Glomerular visceral epithelial cell (primary cell): ENCODE data around the gene RAB11FIP4.
A peak's percentile ranks its signal among the peaks of the same experiment; 100 is the strongest.

ENCODE experiments used
- DNase-seq: peaks from one replicate; pipeline ENCODE4 v3.0.0-alpha.2; 2016; ENCODE audit errors: extremely low spot score

Gene RAB11FIP4

GRCh38 chr17:31499771-31500554, 108.5 kb downstream of the RAB11FIP4 start:
- peak; percentile 84 for DNase-seq

DNA sequence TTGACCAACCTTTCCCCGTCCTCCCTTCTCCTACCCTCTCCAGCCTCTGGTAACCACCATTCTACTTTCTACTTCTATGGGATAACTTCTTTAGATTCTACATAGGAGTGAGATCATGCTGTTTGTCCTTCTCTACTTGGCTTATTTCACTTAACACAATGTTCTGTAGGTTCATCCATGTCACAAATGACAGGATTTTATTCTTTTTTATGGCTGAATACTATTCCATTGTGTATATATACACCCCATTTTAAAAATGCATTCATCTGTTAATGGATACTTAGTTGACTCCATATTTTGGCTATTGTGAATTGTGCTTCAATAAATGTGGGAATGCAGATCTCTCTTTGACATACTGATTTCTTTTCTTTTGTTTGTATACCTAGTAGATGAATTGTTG, 115.0 kb downstream of the RAB11FIP4 start:
- DNase-seq: no peak

DNA sequence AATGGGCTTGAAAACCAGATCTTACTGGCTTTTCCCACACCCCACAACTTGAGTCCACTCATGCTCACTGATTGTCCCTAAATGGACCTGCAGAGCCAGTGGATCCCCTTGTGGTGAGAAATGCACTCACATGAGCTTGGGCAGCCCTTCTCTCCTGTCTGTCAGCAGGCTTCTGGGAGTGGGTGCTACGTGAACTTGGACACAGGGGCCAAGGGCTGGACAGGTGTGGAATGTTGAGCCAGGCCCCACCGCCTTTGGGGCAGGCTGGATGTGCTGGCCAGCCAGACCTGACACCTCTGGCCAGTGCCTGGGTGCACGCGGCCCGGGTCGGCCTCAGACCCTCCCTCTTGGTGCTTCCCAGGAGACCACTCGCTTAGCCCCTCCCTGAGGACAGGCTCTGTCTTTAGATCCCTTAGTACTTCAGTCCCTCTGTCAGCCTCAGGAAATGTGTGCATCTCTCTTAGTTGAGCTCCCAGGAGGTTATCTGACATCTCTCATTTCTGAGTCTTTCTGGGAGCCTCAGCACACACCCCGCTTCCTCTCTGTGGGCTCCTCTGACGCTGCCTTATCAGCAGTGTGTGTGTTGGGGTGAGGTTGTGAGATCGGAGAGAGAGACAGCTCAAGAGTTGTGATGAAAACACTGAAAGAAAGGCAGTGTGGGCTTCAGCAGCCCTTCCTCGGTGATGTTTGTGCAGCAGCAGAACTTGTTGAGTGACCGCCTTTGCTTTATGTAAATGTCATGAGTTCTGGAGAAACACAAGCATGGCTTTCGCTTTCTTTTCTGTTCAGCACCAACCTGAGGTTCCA, 117.0 kb downstream of the RAB11FIP4 start:
- no peak for DNase-seq

DNA sequence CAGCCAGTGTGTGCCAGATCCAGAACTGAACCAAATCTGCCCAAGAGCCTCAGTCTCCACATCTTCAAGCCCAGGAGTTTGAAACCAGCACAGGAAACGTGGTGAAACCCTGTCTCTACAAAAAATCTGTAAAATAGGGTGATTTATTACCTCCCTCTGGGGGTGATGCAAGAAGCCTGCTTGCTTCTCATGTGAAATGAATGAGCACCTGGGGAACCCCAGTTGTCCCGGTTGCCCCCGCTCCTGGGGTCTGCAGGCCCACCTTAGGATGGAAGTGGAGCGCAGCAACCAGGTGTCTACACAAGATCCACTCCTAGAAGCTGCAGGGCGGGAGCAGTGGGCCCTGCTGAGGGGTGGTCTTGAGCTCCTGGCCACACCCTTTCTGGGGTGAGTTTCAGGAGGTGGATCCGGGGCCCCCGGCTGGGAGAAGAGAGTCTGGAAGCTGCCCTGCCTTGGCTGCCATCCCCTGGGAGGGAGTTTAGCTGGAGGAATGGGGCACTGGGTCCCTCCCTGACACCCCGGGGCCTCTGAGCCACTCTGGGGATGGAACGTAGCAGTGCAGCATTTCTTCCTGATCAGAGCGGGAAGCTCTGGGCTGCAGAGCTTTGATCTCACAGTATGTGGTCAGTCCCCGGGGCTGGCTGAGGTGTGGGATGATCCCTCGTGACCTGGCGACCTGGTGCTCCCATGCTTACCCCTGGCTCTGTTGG, 117.8 kb downstream of the RAB11FIP4 start:
- DNase-seq: no peak

DNA sequence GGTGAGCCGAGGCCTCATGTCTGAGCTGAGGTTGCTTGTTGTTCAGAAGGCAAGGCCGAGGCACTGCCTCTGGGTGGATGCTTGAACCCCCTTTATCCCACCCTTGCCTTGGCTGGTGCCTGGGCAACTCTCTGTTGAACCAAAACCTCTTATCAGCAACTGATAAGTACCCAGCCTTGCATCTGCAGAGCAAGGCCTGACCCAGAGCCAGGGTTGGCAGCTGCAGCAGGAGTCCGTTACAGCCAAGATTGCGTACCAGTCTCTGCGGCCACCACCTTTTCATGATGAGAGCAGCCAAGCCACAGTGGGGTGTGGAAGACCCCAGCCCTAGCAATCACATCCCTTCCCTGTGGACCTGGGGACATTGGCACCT, 118.3 kb downstream of the RAB11FIP4 start:
- no peak for DNase-seq

DNA sequence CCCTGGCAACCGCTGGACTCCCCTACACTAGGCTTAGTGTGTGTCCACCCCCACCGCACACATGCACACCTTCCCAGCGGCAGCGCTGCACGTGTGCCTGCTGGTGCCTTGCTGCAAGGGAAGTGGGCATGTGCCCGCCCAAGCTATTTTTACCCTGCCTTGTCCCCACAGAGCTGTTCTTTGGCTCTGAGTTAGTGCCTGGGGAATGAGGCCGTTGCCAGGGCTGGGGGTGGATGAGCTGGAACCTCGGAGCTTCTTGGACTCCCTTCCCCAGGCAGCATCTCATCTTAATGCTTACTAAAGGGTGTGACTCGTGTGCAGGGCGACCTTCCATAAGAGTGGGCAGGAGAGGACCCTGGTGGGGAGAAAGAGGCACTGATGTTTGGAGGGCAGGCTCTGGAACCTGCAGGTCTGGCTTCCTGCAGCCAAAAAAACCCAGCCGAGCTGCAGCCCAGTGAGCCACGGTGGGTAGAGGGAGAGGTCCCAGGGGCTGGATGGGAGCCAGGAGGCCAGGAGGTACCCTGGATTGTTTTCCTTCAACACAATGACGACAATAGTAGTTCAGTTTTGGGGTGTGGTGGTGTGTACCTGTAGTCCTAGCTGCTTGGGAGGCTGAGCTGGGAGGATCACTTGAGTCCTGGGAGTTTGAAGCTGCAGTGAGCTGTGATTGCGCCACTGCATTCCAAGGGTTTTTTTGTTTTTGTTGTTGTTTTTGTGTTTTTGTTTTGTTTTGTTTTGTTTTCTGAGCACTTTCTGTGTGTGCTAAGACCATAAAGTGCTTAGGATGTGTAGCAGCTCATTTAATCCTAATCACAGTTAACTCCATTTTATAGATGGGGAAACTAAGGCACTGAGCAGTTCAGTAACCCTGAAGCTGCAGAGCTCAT, 119.1 kb downstream of the RAB11FIP4 start:
- no peak for DNase-seq

DNA sequence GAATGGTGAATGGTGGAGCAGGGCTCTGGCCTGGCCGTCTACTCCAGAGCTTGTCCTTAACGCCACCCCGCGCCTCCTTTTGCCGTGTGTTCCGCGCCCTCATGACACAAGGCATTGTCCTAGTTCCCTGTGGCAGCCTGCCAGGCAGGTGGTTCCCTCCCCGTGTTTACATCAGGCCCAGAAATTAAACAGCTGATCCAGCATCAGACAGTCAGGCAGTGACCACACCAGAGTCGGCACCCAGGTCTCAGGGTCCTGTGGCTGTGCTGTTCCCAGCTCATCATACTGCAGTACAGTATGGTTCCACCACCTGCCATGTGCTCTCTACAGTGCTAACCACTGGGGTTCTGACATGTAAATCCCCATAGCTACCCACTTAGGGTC, 119.7 kb downstream of the RAB11FIP4 start:
- no peak for DNase-seq

DNA sequence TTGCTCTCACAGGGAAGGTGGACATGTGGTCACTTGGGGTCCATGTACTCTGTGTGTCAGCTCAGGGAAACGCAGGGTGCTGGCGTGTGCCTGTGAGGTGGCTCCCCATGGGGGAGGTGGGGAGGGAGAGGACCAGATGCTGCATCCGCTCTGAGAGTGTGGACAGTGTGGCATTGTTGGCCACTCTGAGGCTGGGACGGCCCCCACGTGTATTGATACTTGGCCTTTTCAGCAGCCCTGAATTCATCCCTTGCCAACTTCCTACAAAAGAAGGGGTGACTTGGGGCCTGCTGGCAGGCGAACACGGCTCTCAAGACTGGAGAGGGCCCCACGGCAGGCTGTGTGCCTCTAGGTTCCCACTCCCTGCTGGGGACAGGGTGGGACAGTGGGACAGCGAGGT, 120.1 kb downstream of the RAB11FIP4 start:
- DNase-seq: no peak

- no peak for DNase-seq
Measured at GRCh38 chr17:31512104-31512740, 120.7 kb downstream of the RAB11FIP4 start.

GRCh38 chr17:31512796-31513195, 121.3 kb downstream of the RAB11FIP4 start:
- no peak for DNase-seq

GRCh38 chr17:31513731-31514427, 122.4 kb downstream of the RAB11FIP4 start:
- no peak for DNase-seq

GRCh38 chr17:31515267-31515666, 123.8 kb downstream of the RAB11FIP4 start:
- DNase-seq: no peak

DNA sequence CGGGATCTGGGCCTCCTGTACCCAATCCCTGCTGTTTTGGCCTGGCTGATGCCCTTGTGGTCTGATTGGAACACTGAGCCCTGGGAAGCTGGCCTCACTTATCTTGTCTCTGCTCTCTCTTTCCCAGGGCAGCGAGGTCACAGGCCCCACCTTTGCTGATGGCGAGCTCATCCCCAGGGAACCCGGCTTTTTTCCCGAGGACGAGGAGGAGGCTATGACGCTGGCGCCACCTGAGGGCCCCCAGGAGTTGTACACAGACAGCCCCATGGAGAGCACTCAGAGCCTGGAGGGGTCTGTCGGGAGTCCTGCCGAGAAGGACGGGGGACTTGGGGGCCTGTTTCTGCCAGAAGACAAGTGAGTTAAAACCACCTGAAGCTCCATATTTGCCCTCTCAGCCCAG, 126.0 kb downstream of the RAB11FIP4 start:
- DNase-seq: peak; percentile 26

DNA sequence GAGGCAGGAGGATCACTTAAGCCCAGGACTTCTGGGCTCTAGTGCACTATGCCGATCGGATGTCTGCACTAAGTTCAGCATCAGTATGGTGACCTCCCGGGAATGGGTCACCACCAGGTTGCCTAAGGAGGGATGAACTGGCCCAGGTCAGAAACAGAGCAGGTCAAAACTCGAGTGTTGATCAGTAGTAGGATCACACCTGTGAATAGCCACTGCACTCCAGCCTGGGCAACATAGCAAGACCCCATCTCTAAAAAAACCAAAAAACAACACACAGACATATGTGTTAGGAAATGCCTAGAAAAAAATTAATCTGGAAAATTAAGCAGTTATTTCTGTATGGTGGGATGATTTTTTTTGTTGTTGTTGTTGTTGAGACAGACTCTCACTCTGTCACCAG, 127.0 kb downstream of the RAB11FIP4 start:
- no peak for DNase-seq

- DNase-seq: no peak
Measured at GRCh38 chr17:31521632-31522283, 130.3 kb downstream of the RAB11FIP4 start.

DNA sequence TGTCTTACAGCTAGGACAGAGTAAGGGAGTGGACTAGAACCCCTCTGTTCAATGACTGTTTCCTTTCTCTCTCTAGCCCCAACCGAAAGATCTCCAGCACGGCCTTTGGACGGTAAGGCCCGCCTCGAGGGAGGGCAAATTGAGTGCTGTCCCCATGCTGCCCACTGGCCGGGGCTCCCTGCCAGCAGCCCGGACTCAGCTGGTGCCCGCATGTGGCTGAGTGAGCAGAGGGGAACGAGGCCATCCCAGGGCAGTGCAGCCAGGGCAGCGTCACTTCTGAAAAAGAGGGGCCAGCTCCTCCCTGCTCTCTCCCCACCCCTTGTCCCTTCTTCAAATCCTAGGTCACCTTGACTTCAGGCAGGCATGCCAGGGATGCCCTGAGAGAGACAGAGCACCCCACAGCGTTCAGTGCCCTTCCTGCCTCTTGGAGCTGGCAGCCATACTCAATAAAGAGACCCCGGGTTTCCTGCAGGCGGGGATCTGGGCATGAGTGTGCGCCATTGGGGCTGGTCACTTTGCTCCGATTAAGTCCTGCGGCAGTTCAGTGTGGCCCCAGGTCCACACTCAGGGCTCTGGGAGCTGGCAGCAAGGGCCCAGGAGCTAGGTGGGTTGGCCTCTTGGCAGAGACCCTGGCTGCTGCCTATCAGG, 130.9 kb downstream of the RAB11FIP4 start:
- DNase-seq: no peak

- no peak for DNase-seq
Measured at GRCh38 chr17:31522987-31523495, 131.6 kb downstream of the RAB11FIP4 start.

DNA sequence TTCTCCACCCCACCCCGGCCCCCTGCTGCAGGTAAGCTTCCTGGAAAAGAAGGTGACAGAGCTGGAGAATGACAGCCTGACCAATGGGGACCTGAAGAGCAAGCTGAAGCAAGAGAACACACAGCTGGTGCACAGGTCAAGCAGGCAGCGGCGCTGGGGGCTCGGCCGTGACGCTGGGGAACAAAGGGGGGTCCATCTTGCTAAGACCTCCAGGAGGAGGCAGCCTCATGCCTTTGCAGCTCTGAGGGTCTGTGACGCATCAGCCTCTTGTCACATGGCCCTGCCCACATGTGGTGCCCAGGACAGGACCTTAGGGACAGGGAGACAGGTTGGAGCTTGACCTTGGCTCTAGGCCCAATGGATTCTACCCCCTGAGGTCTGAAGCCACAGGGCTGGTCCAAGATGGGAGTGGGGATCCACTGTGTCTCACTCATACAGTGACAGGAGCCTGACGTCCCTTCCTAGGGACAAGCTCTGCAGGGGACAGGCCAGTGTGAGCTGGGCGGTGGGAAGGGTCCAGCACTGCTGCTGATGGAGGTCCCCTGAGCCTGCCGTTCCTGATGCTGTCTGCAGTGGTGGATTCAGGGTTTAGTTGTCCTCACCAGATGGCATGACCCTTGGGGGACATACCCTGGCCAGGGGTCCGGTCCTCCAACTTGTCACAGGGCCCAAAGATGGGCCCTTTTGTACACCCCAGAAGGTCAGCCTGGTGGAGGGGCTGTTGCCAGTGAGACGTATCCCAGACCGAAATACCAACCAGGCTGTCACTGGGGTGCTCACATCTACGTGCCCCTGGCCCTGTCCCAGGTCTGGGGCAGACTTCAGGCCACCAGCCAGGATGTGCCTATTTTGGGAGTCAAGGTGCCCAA, 132.6 kb downstream of the RAB11FIP4 start:
- DNase-seq: no peak
